ENCODE data around the gene PDZRN3.
A peak's percentile ranks its signal among the peaks of the same experiment; 100 is the strongest.

Gene PDZRN3

GRCh38 chr3:73552700-73553099 lies 72.0 kb downstream of the PDZRN3 start:
- no peak overlapping the region for H3K4me3 ChIP-seq (ENCODE audit: low read length)
- H3K27me3 ChIP-seq (ENCODE audit: control insufficient read depth, insufficient read depth, low read length): no peaks in the 10 kb centered on the region
- H3K36me3 ChIP-seq (ENCODE audit: insufficient read depth, low read length): no peaks in the 10 kb centered on the region
- peaks cover 27% of the 10 kb centered on the region for H3K4me1 ChIP-seq (ENCODE audit: control insufficient read depth, insufficient read depth, low read length)
- no peaks in the 10 kb centered on the region for H3K9me3 ChIP-seq (replicated peaks; ENCODE audit: low read length)
- no peak overlapping the region for H3K4me2 ChIP-seq (ENCODE audit: low read length)
- no peak overlapping the region for H3K9ac ChIP-seq (ENCODE audit: low read depth, low read length)

DNA sequence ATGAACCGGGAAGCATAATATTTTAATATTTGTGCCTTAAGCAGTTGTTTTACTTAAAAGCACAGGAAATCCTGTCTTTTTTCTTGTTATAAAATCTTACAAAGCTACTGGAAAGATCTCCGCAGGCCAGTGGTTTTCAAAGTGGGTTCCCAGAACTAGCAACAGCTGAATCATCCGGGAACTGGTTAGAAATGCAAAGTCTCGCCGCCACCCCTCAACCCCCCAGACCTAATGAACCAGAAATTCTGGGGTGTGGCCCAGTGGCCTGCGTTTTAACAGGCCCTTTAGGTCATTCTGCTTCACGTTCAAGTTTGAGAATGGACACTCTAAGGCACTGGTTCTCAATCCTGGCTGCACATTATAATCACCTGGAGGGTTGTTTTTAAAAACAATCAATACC lies 74.7 kb downstream of the PDZRN3 start:
- Histone ChIP-seq H3K36me3 (ENCODE audit: insufficient read depth, low read length) (no peaks in the 10 kb centered on the region), H3K4me2 (ENCODE audit: low read length) (no peak overlapping the region), H3K27me3 (ENCODE audit: control insufficient read depth, insufficient read depth, low read length) (no peaks in the 10 kb centered on the region), H3K4me1 (ENCODE audit: control insufficient read depth, insufficient read depth, low read length) (peaks cover 26% of the 10 kb centered on the region), H3K4me3 (ENCODE audit: low read length) (no peak overlapping the region), H3K9ac (ENCODE audit: low read depth, low read length) (no peak overlapping the region), H3K9me3 (replicated peaks; ENCODE audit: low read length) (no peaks in the 10 kb centered on the region)

- no peaks in the 10 kb centered on the region for H3K9me3 ChIP-seq (replicated peaks; ENCODE audit: low read length)
- no peak overlapping the region for H3K4me3 ChIP-seq (ENCODE audit: low read length)
- peaks cover 26% of the 10 kb centered on the region for H3K4me1 ChIP-seq (ENCODE audit: control insufficient read depth, insufficient read depth, low read length)
- no peaks in the 10 kb centered on the region for H3K36me3 ChIP-seq (ENCODE audit: insufficient read depth, low read length)
- no peaks in the 10 kb centered on the region for H3K27me3 ChIP-seq (ENCODE audit: control insufficient read depth, insufficient read depth, low read length)
- H3K9ac ChIP-seq (ENCODE audit: low read depth, low read length): no peak overlapping the region
- H3K4me2 ChIP-seq (ENCODE audit: low read length): no peak overlapping the region
These were observed 75.6 kb downstream of the PDZRN3 start for GRCh38 chr3:73549051-73549600.

DNA sequence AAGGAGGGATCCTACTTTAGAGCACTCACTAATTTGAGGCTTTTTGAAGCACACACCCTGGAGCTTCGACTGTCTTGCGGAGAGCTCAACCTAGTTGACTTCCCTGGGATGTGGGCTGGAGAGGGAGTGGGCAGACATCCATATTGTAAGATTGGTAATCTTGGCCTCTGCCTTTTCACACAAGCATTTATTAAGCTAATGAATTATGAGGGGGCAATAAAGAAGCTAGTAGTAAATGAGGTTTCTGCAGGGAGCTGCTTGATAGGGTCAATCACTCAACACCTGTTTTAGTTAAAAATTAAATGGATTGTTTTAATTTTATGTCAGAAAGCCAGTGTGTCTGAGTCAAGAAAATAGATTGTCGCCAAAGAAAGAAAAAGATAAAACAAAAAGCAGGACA lies 76.3 kb downstream of the PDZRN3 start:
- Histone ChIP-seq H3K9me3 (replicated peaks; ENCODE audit: low read length) (no peaks in the 10 kb centered on the region), H3K9ac (ENCODE audit: low read depth, low read length) (no peak overlapping the region), H3K4me1 (ENCODE audit: control insufficient read depth, insufficient read depth, low read length) (peaks cover 26% of the 10 kb centered on the region), H3K4me2 (ENCODE audit: low read length) (no peak overlapping the region), H3K36me3 (ENCODE audit: insufficient read depth, low read length) (no peaks in the 10 kb centered on the region), H3K4me3 (ENCODE audit: low read length) (no peak overlapping the region), H3K27me3 (ENCODE audit: control insufficient read depth, insufficient read depth, low read length) (no peaks in the 10 kb centered on the region)

DNA sequence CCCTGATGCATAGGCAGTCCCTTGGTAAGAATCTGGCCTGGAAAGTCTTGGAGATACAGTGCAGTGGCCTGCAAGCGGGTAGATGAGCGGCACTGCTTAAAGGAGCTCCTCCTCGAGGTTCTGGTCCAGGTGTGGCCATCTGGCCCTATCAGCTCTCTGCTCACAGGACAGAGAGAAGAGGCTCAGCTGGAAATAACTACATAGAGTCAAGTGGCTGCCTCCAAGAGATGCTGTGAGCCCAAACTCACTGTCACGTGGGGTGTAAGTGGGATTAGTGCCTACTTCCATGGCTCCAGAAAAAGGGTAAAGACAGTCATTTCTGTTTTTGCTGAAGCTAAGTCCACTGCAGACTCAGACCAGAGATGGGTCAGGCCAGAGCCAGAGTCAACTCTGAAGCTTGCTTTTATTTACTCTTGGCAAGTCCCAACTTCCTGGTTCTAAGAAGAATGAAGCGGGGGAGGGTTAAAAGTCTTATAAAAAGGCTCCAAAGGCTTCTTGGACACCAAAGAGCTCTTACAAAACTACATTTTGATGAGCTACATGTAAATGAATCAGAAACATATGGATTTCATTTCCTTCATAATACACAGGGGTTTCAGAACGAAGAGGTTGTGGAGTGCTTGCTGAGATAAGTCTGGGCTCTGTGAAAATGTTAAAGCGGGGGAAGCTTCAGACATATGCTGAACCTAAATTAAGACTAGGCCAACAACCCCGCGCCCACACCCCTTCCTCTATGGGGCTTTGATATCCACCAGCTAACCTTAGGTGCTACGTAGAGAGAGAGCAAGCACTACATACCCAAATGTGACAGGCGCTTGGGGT lies 77.1 kb downstream of the PDZRN3 start:
- peak overlapping the region; percentile 58 for H3K4me2 ChIP-seq (ENCODE audit: low read length)
- no peaks in the 10 kb centered on the region for H3K9me3 ChIP-seq (replicated peaks; ENCODE audit: low read length)
- H3K4me1 ChIP-seq (ENCODE audit: control insufficient read depth, insufficient read depth, low read length): peaks cover 25% of the 10 kb centered on the region
- no peaks in the 10 kb centered on the region for H3K36me3 ChIP-seq (ENCODE audit: insufficient read depth, low read length)
- peak overlapping the region; percentile 37 for H3K4me3 ChIP-seq (ENCODE audit: low read length)
- peak overlapping the region; percentile 2 for H3K9ac ChIP-seq (ENCODE audit: low read depth, low read length)
- no peaks in the 10 kb centered on the region for H3K27me3 ChIP-seq (ENCODE audit: control insufficient read depth, insufficient read depth, low read length)

GRCh38 chr3:73546961-73547360 lies 77.8 kb downstream of the PDZRN3 start:
- Histone ChIP-seq H3K27me3 (ENCODE audit: control insufficient read depth, insufficient read depth, low read length) (no peaks in the 10 kb centered on the region), H3K9me3 (replicated peaks; ENCODE audit: low read length) (no peaks in the 10 kb centered on the region), H3K4me3 (ENCODE audit: low read length) (peak overlapping the region; percentile 37), H3K4me2 (ENCODE audit: low read length) (peak overlapping the region; percentile 58), H3K4me1 (ENCODE audit: control insufficient read depth, insufficient read depth, low read length) (peaks cover 23% of the 10 kb centered on the region), H3K36me3 (ENCODE audit: insufficient read depth, low read length) (no peaks in the 10 kb centered on the region), H3K9ac (ENCODE audit: low read depth, low read length) (peak overlapping the region; percentile 2)

DNA sequence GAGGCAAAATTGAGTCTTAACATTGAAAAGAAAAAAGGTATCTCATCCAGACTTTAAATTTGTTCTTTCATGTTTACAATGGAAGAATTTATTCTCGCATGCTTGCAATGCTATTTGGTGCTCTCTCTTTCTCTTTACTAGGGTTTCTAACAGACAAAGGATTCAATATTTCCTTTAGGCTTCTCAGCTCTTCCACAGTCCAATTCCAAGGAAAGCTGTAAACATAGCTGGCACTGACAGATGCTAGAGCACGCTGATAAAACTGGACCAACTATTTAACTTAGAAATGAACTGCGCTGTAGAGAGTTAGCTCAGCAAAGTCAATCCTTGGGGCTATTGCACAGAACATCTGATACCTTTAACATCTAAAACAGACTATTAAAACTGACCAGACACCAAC lies 81.3 kb downstream of the PDZRN3 start:
- H3K4me2 ChIP-seq (ENCODE audit: low read length): no peak overlapping the region
- H3K9ac ChIP-seq (ENCODE audit: low read depth, low read length): no peak overlapping the region
- no peaks in the 10 kb centered on the region for H3K9me3 ChIP-seq (replicated peaks; ENCODE audit: low read length)
- no peaks in the 10 kb centered on the region for H3K36me3 ChIP-seq (ENCODE audit: insufficient read depth, low read length)
- H3K4me3 ChIP-seq (ENCODE audit: low read length): no peak overlapping the region
- H3K4me1 ChIP-seq (ENCODE audit: control insufficient read depth, insufficient read depth, low read length): peaks cover 36% of the 10 kb centered on the region
- H3K27me3 ChIP-seq (ENCODE audit: control insufficient read depth, insufficient read depth, low read length): no peaks in the 10 kb centered on the region

- no peaks in the 10 kb centered on the region for H3K36me3 ChIP-seq (ENCODE audit: insufficient read depth, low read length)
- no peak overlapping the region for H3K9ac ChIP-seq (ENCODE audit: low read depth, low read length)
- H3K4me1 ChIP-seq (ENCODE audit: control insufficient read depth, insufficient read depth, low read length): peaks cover 24% of the 10 kb centered on the region
- no peaks in the 10 kb centered on the region for H3K9me3 ChIP-seq (replicated peaks; ENCODE audit: low read length)
- H3K27me3 ChIP-seq (ENCODE audit: control insufficient read depth, insufficient read depth, low read length): no peaks in the 10 kb centered on the region
- H3K4me2 ChIP-seq (ENCODE audit: low read length): no peak overlapping the region
- no peak overlapping the region for H3K4me3 ChIP-seq (ENCODE audit: low read length)
These were observed 82.6 kb downstream of the PDZRN3 start for GRCh38 chr3:73542136-73542535.

GRCh38 chr3:73540969-73541740 lies 83.6 kb downstream of the PDZRN3 start:
- no peaks in the 10 kb centered on the region for H3K36me3 ChIP-seq (ENCODE audit: insufficient read depth, low read length)
- H3K4me2 ChIP-seq (ENCODE audit: low read length): no peak overlapping the region
- H3K9ac ChIP-seq (ENCODE audit: low read depth, low read length): no peak overlapping the region
- no peaks in the 10 kb centered on the region for H3K9me3 ChIP-seq (replicated peaks; ENCODE audit: low read length)
- H3K4me1 ChIP-seq (ENCODE audit: control insufficient read depth, insufficient read depth, low read length): peaks cover 16% of the 10 kb centered on the region
- no peaks in the 10 kb centered on the region for H3K27me3 ChIP-seq (ENCODE audit: control insufficient read depth, insufficient read depth, low read length)
- H3K4me3 ChIP-seq (ENCODE audit: low read length): no peak overlapping the region

DNA sequence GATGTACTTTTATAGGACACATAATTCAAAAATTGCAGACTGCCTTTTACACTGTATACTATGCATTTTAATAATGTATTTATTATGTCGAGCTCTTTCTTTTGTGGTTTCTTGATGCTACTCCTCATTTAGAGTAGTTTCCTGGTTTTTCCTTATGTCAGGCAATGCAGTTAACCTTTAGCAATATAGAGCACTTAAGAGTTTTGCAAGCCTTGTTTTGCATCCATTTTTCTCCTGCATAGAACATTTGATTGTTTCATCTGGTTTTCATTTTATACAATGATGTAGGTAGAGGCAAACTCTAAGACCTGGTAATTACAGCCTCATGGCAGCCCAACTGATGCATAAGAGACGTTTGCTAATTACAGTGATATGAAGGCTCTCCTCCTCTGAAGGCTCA lies 86.3 kb downstream of the PDZRN3 start:
- Histone ChIP-seq H3K4me2 (ENCODE audit: low read length) (no peak overlapping the region), H3K36me3 (ENCODE audit: insufficient read depth, low read length) (no peaks in the 10 kb centered on the region), H3K4me1 (ENCODE audit: control insufficient read depth, insufficient read depth, low read length) (peaks cover 14% of the 10 kb centered on the region), H3K4me3 (ENCODE audit: low read length) (no peak overlapping the region), H3K27me3 (ENCODE audit: control insufficient read depth, insufficient read depth, low read length) (no peaks in the 10 kb centered on the region), H3K9ac (ENCODE audit: low read depth, low read length) (no peak overlapping the region), H3K9me3 (replicated peaks; ENCODE audit: low read length) (no peaks in the 10 kb centered on the region)

DNA sequence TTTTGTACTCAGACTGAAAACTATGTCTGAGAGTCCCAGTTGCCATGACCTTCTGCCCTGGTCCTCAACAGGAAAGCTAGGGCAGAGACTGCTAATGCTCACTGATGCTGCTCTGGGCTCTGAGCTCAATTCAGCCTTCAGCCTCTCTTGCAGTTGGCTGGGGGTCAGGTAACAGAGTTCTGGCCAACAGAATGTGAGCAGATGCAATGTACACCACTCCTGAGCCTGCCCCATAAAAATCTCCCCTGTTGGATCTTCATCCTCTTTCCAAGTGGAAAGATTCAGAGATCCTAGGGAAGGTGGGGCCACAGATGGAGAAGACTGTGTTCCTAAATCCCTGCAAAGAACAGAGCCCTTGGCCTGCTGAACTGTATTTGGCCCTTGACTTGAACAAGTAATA lies 87.8 kb downstream of the PDZRN3 start:
- Histone ChIP-seq H3K9me3 (replicated peaks; ENCODE audit: low read length) (no peaks in the 10 kb centered on the region), H3K9ac (ENCODE audit: low read depth, low read length) (no peak overlapping the region), H3K4me2 (ENCODE audit: low read length) (no peak overlapping the region), H3K4me3 (ENCODE audit: low read length) (no peak overlapping the region), H3K27me3 (ENCODE audit: control insufficient read depth, insufficient read depth, low read length) (no peaks in the 10 kb centered on the region), H3K36me3 (ENCODE audit: insufficient read depth, low read length) (no peaks in the 10 kb centered on the region), H3K4me1 (ENCODE audit: control insufficient read depth, insufficient read depth, low read length) (peaks cover 14% of the 10 kb centered on the region)
